Hepatocyte (in vitro differentiated cells): ENCODE measurements around the gene KLHDC8A.

Experiments
- EZH2 ChIP-seq: fragments of 200-600 bp; sonication (generic); IDR thresholded peaks from 2 replicates; pipeline ENCODE4 v1.6.1; 2016; ENCODE audit warnings: antibody characterized with exemption, mild to moderate bottlenecking, borderline replicate concordance
- EZH2phosphoT487 ChIP-seq: fragments of 200-600 bp; sonication (generic); IDR thresholded peaks from one replicate; pipeline ENCODE4 v1.6.1; 2018; ENCODE audit warnings: antibody characterized with exemption, mild to moderate bottlenecking, low read depth, moderate library complexity; ENCODE audit not compliant: unreplicated experiment, severe bottlenecking
- TF ChIP-seq, protein P1 (sequence below): fragments of 200-600 bp; sonication (generic); IDR thresholded peaks from 2 replicates; pipeline ENCODE4 v1.5.1; 2016; ENCODE audit warnings: antibody characterized with exemption, mild to moderate bottlenecking; ENCODE audit not compliant: poor library complexity

DNA sequence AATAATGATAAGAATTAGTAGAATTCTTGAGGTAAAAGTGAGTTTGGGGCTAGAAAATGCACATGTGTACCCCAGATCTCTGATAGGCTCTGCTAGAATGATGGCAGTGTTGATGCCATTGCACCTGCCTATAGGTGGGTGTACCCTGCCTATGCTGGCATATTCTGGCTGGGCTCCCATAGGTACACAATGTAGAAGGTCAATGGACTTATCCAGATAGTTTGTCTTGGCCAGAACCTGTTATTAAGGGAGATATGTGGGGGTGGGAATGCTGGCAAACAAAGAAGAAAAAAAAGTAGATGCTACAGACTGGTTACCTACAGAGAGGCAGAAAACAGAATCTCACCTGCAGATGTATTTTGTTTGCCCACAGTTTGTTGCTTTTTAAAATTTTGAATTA is 14.1 kb upstream of the KLHDC8A start:
- TF ChIP-seq, protein P1, sequence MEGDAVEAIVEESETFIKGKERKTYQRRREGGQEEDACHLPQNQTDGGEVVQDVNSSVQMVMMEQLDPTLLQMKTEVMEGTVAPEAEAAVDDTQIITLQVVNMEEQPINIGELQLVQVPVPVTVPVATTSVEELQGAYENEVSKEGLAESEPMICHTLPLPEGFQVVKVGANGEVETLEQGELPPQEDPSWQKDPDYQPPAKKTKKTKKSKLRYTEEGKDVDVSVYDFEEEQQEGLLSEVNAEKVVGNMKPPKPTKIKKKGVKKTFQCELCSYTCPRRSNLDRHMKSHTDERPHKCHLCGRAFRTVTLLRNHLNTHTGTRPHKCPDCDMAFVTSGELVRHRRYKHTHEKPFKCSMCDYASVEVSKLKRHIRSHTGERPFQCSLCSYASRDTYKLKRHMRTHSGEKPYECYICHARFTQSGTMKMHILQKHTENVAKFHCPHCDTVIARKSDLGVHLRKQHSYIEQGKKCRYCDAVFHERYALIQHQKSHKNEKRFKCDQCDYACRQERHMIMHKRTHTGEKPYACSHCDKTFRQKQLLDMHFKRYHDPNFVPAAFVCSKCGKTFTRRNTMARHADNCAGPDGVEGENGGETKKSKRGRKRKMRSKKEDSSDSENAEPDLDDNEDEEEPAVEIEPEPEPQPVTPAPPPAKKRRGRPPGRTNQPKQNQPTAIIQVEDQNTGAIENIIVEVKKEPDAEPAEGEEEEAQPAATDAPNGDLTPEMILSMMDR, result no peak
- TF ChIP-seq EZH2phosphoT487 (no peak), EZH2 (no peak)
